ENCODE results near the gene ZFX.
"Not testable (repeated sequence)": the region's sequence is repeated elsewhere in the genome, so short reads cannot be mapped to it uniquely, and the experiment has no call there.

Gene ZFX

DNA sequence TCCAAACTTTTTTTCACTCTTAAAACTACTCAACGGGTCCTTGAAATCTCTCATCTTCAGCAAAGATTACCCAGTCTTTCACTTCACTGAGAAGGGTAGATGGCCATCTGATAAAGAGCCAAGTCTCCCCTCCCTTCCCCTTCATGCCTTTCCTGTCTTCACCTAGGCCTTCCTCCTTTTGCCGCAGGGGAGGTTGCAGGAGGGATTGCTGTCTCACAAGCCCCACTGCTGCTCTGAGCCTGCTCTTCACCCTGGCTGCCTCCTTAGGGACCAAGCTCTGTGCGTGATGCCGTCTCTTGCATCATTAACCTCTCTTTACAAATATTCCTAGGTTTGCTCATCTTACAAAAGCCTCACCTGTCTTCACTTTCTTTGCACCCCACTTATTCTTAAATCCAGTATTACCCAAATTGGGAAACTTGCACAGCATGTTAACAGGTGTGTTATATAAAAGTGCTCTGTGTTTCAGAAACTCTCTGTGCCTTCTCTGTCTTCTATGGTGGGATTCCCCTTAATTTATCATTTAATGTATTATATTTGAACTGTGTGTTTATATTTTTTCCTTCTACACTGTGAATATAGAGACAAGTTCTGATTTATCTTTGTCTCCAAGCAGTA, 3.8 kb downstream of the ZFX start:
- DNase-seq: no peak

DNA sequence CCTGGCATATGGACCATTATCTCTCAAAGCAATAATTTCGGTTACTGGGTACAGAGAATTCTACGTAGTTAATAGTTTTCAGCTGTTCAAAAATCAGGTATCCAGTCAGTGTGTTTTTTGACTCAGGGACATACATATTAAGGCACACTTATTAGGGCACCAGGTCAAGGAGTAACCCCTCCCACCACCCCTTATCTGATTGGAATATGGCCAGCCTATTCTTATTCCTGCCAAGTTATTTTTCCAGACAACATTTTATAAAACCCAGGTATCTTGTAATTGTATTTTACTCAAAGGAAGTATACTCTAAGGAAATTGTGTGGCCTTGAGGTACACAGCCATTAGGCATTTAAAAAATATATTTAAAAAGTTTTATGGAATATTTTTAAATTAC, 4.3 kb downstream of the ZFX start:
- no peak for DNase-seq

DNA sequence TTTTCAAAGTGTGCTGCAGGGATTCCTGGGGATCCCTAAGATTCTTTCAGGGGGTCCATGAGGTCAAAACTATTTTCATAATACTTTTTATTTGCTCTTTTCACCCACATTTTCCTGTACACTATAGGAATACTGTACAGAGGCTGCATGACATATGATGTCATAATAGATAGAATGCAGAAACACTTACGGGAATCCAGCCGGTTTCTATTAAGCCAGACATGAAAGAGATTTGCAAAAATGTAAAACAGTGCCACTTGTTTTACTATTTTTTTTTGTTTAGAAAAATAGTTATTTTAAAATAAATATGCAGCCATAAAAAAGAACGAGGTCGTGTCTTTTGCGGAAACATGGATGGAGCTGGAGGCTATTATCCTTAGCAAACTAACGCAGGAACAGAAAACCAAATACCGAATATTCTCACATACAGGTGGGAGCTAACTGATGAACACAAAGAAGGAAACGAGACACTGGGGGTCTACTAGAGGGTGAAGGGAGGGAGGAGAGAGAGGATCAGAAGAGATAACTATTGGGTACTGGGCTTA, 5.0 kb downstream of the ZFX start:
- no peak for DNase-seq

DNA sequence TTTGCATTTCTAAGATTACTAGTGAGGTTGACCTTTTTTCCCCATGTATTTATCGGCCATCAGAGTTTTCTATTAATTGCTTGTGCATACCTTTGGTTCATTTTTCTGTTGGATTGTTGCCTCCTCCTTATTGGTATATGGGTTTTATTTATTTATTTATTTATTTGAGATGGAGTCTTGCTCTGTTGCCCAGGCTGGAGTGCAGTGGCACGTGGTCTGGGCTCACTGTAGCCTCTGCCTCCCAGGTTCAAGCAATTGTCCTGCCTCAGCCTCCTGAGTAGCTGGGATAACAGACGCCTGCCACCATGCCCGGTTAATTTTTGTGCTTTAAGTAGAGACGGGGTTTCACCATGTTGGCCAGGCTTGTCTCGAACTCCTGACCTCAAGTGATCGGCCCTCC, 6.2 kb downstream of the ZFX start:
- DNase-seq: not testable (repeated sequence)

DNA sequence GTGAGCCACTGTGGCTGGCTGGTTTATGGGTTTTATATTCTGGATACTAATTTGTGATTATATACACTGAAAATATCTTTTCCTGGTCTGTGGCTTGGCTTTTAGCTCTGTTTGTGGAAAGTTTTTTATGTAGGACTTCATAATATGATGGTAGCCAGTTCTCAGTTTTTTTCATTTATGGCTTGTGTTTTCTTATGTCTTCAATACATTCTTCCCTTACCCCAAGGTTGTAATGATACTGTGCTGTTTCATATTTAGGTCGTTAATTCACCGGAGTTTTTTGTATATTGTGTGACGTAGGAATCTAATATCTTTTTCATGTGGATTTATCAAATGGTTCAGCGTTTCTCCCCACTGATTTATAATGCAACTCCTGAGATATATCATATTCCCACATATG, 6.6 kb downstream of the ZFX start:
- DNase-seq: no peak

DNA sequence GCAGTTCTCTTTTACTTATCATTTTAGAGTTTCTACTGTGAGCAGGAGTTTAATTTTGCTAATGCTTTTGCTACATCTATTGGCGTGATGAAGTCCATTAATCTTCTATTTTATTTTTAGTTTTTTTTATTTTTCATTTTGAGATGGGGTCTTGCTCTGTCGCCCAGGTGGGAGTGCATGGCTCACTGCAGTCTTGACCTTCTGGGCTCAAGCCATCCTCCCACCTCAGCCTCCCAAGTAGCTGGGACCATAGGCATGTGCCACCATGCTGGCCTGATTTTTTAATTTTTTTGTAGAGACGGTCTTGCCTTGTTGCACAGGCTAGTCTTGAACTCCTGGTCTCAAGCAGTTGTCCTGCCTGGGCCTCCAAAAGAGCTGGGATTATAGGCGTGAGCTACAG, 9.4 kb downstream of the ZFX start:
- no peak for DNase-seq

DNA sequence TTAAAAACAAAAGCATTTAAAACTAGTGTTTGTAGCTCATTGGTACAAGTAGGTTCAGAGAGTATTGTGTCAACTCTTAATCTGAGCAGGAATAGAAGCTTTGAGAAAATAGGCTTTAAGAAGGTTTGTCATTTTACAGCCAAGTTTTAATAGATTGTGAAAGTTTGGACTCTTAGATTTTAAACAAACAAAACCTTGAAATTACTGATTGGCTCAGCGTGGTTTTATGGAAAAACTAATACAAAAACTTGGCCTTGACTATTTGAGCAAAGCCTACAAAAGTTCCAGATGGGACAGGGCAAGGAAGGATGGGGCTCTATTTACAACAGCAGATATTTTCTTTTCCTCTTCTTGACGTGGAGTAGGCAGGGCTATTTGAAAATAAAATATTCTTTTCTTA, 16.5 kb downstream of the ZFX start:
- no peak for DNase-seq

DNA sequence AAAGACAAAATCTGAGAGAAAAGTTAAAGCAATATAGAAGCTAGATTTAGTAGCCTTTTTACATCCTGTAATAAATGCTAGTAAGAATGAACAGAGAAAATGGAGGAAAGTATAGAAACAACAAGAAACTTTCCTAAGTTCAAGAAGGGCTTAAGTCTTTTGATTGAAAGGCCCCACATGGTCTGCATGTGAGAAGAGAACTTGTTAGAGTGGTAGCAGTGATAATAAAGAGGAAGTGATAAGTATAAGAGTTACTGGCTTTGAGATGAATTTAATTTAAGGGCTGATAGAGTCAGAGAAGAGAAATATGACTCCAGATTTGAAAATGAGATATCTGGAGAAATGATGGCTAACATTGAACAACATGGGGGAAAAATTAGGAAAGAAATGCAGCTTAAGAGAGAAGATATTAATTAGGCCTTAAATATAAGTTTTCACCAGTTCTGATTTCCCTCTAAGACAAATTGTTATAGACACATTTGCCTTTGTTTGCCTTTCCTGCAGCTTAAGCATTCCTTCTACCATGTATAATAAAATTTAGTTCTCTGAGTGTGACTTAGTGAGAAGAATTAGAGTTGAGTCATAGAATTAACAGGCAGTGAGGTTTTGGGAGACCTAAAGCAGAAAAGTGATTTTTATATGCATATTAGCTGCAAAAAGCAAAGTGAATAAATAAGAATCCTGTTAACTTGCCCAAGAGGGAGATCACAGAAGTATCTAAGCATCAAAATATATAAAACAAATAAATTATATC, 18.4 kb downstream of the ZFX start:
- no peak for DNase-seq

DNA sequence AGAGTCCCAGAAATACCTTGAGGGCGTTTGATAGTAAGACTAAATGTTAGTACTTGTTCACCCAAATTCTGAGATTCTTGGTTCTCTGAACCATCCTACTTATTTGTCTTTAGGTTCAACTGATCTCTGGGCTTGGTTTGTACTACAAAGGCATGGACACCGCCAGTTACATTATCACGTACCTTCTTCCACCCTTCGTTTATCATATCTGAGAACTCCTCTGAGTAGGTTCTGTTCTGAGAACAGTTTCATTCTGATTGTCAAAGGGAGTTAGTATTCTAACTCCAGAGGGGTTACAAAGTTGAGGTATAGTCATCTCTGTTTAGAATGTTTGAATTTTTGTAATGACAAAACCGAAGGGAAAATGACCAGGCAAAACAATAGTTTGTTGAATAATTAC, 19.3 kb downstream of the ZFX start:
- DNase-seq: no peak

DNA sequence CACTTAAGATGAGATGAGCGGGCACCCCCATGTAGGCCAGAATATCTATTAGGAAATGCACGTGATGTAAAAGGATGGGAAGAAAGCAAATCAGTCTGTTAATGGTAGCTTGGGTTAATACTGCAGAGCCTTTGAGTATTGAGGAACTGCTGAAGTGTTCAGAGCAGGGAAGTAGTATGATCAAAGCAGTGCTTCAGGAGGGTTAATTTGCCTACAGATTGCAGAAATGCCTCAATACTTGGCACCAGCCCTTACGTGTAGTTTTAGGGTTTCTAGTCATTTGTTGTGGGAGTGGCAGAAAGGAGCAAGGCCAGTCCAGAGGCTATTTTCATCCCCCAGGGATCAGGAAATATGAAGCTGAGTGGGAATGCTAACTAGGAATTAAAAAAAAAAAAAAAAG, 19.7 kb downstream of the ZFX start:
- DNase-seq: no peak

DNA sequence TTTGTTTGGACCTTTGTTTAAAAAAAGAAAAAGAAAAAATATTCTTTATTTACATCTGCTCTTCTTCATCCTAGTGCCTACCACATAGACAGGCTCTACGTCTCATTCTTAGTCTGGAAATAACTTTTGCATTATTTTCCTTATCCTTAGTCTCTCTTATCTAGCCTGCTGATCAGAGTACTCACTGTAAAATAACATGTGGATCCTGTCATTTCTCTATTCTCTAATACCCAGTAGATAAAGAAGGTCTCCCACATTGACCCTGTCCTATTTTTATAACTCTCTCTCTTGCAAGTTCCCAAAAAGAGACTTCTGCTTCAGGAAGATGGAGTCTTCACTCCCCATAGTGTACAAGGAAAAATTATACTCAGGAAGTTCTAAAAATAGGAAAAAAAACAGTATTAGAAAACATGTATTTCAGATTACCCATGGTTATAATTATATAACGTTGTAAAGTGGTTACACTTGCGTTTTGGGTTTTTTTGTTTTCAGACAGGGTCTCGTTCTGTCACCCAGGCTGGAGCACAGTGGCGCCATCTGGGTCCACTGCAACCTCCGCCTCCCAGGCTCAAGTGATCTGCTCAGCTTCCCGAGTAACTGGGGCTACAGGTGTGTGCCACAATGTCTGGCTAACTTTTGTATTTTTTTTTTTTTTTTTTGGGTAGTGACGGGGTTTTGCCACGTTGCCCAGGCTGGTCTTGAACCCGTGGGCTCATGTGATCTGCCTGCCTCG, 23.8 kb downstream of the ZFX start:
- no peak for DNase-seq

DNA sequence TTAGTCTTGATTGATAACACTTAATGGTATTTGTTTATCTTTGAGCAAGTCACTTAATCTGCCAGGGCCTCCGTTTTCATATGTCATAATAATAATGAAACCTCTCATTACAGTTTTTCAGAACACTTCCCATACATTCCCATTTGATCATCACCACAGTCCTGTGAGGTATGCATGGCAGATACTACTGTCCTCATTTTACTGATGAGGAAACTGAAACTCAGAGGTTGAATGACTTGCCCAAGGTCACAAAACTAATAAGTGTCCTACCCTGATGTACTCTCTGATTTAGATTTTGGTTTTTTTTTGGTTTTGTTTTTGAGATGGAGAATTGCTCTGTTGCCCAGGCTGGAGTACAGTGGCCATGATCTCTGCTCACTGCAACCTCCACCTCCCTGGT, 25.7 kb downstream of the ZFX start:
- DNase-seq: no peak

DNA sequence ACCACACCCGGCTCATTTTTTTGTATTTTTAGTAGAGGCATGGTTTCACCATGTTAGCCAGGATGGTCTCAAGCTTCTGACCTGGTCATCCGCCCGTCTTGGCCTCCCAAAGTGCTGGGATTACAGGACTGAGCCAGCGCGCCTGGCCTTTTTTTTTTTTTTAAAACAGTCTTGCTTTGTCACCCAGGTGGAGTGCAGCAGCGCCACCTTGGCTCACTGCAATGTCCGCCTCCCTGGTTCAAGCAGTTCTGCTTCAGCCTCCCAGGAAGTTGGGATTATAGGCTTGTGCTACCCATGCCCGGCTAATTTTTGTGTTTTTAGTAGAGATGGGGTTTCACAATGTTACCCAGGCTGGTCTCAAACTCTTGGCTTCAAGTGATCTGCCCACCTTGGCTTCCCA, 28.9 kb downstream of the ZFX start:
- no peak for DNase-seq

DNA sequence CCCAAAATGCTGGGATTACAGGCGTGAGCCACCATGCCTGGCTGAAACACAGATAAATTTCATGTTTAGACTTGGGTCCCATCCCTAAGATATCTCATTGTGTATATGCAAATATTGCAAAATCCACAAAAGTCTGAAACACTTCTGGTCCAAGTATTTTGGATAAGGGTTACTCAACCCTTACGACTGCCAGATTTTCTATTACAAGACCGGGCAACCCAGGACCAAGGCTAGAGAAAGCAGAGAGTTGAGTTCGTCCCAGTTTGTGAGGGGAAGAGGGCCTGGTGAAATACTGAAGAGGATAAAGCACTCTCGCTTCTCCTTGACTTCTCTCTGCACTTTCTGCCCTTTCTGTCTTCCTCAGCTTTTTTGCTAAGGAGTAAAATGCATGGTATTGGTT, 34.5 kb downstream of the ZFX start:
- no peak for DNase-seq

DNA sequence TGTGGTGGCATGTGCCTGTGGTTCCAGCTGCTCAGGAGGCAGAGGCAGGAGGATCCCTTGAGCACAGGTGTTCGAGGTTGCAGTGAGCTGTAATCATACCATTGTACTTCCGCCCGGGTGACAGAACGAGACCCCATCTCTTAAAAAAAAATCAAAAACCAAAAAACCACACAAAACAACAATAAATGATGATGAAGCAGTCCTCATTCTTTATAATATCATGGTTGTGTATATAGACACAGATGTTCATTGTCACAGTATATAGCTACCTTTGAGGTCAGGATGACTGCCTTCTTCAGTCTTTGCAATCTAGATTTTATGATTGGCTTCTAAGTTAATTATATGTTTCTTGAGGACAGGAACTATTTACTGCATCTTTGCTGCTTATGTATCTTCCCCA, 37.0 kb downstream of the ZFX start:
- no peak for DNase-seq

DNA sequence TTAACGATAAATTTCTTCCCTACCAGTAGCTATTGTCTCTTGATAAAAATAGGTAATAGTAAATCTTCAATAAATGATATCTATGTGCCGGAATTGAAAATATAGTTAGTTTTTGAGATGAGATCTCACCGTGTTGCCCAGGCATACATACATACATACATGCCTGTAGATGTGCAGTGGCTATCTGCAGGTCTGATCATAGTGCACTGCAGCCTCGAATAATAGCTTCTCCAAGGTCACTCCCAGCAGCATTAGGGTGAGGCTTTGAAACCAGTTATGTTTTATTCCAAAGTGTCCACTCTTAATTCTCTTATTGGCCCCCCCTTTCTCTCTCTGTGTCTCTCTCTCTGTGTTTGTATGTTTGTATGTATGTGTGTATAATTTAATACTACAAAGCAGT, 37.5 kb downstream of the ZFX start:
- no peak for DNase-seq

DNA sequence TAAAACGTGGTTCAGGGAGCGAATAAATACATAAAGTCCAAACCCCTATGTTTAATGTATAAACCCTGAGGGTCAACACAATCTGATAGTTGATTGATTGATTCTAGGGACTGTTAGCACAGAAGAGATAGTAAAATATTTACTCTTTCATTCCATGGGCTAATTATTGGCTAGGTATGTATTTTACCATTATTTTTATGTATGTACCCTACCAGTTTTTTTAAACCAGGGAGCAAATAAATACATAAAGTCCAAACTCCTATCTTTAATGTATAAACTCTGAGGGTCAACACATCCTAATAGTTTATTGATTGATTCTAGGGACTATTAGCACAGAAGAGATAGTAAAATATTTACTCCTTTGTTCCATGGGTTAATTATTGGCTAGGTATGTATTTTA, 40.0 kb downstream of the ZFX start:
- no peak for DNase-seq

DNA sequence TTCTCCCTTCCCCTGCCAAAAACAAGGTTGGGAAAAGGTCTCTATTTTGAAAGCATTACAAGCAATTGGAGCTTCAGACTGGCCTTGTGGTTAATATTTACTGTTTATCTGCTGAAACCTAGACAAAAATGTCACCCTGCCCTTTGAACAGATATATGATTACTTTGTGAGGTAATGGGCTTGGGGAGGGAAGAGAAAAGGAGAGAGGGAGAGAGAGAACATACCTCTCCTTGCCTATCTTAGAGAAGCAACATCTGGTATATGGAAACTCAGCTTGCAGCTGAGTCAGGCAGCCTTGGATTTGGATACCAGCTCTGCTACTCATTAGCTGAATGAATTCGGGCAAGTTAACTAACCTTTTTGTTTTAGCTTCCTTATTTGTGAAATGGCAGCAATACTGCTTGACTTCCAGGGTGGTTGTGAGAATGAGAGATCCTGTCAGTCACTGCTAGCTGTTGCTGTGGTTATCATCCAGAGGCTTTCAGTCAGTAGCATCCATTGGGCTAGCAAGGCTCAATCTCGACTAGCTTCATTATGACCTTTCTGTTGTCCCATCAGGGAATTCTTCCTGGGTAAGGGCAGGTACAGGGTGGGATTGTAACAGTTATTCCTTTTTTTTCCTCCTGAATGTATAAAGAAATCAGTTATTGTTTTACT, 41.1 kb downstream of the ZFX start:
- DNase-seq: no peak

DNA sequence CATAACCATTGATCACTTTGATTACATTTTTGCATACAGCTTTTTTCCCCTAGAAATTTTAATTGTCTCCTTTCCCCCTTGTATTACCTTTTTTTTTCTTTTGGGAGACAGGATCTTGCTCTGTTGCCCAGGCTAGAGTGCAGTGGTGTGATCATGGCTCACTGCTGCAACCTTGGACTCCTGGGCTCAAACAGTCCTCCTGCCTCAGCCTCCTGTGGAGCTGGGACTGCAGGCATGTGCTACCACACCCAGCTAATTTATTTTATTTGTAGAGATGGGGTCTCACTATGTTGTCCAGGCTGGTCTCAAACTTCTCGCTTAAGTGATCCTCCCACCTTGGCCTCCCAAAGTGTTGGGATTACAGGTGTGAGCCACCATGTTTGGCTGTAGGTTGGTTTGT, 47.0 kb downstream of the ZFX start:
- DNase-seq: no peak

DNA sequence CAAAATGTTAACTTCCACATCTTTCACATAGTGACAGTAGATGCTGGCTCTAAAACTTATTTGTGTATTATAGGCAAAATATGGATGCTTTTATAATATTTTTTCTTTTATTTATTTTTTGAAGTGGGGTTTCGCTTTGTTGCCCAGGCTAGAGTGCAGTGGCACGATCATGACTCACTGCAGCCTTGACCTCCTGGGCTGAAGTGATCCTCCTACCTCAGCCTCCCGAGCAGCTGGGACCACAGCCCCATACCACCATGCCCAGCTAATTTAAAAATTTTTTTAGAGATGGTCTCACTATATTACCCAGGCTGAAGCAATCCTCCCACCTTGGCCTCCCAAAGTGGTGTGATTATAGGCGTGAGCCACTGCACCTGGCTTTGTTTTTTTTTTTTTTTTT, 48.6 kb downstream of the ZFX start:
- no peak for DNase-seq

DNA sequence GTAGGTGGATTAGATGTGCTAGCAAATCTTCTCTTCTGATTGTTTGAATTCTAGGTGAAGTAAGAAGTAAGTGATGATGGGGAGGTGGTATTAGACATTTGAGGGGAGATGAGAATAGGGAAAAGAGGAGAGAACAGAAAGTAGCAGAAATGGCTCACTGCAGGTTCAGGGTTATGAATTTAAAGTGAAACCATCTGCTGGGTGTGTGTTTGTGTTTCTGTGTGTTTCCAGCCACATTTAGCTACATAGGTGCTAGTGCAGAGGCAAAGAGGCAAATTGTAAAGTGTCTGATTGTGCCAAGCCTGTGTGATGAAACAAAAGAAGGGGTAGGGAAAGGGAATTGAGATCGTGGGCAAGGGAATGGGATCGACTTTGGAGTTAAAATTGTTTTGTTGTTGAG, 50.6 kb downstream of the ZFX start:
- no peak for DNase-seq

DNA sequence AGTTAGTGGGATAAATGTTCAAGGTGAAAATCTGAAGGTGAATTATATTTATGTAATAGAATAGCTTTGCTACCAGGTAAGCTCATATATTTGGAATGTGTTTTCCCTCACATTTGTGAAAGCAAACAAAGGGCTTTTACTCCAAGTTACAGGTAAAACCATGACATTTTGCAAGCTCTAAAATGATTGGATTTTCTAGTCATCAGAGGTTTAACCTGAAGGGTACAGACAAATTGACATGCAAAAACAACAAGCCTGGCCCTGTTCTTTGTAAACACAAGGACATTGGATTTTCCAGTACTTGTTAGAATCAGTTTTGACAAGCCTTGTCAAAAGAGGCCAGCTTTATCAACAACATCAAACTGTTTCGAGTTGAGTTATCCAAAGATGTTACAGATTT, 51.7 kb downstream of the ZFX start:
- no peak for DNase-seq

DNA sequence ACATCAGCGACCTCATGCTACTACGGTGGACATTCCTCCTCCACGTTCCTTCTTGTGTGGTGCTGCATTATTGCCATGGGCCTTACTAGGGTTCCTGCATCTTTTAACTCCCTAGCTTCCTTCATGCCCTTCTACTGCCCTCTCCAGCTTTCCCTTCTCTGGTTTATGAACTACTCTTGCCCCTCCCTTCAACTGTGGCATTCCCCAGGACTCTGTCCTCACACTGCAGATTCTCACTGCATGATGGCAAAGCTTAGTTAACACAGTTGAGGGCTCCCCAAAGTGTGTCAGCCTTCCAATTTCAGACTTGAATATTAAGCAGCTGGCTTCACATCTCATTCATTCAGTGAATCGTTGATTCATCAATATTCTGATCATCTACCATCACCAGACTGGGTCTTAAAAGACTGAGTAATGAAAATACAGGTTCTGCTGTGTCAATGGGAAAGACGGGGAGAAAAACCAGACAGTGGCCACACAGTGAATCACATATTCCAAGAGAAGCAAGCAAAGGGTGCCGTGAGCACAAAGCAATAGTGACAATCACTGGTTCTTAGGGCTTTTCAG, 53.0 kb downstream of the ZFX start:
- no peak for DNase-seq
